Caco-2 (cell line): ENCODE measurements around the gene CFHR1. TPM values are rescaled to one million over a fixed set of nuclear protein-coding genes. Genes with fewer than 3 reads are reported as not detected.

Experiments
- BruUV-seq: library from RNA; stranded (reverse); fragments of 400-500 nt; replicated peaks from 2 replicates; lab custom pipeline; 2021; lab: Mats Ljungman, UMichigan
- CTCF ChIA-PET: fragments of 300-600 bp; sonication (Branson Sonifier 250); formaldehyde crosslinking; loops from one replicate; lab custom pipeline; 2022; ENCODE audit warnings: antibody characterized with exemption; lab: Charles Lee
- POLR2A ChIA-PET: fragments of 300-600 bp; sonication (Branson Sonifier 250); formaldehyde crosslinking; loops from one replicate; lab custom pipeline; 2022; ENCODE audit warnings: antibody characterized with exemption; lab: Charles Lee
- DNase-seq, 2 experiments: peaks; one replicate each; pipeline versions ENCODE4 v3.0.0 to v3.0.0-alpha.2; 2020 to 2022
- H3K27me3 ChIP-seq: replicated peaks from 2 replicates; pipeline ENCODE4 v1.6.0; 2011; ENCODE audit warnings: low read length; ENCODE audit not compliant: control insufficient read depth, insufficient read depth
- H3K36me3 ChIP-seq: 2 replicates; pipeline ENCODE4 v1.5.1; 2011; ENCODE audit warnings: low read length; ENCODE audit not compliant: control insufficient read depth, insufficient read depth
- H3K4me1 ChIP-seq: fragments of 250-450 bp; sonication (Bioruptor Pico); 2 replicates; pipeline ENCODE4 v1.5.1; 2020; ENCODE audit warnings: mild to moderate bottlenecking
- H3K4me3 ChIP-seq: 2 replicates; pipeline ENCODE4 v1.5.1; 2011; ENCODE audit warnings: low read depth, mild to moderate bottlenecking, control low read depth, low read length
- H3K9me3 ChIP-seq: fragments of 250-450 bp; sonication (Bioruptor Pico); 2 replicates; pipeline ENCODE4 v1.5.1; 2020; ENCODE audit warnings: mild to moderate bottlenecking, moderate library complexity
- H3K27ac Mint-ChIP-seq: one replicate; pipeline ENCODE4 v1.8.0; 2022; ENCODE audit warnings: mixed read lengths; ENCODE audit not compliant: unreplicated experiment
- H3K27me3 Mint-ChIP-seq: one replicate; pipeline ENCODE4 v1.8.0; 2022; ENCODE audit warnings: mixed read lengths; ENCODE audit not compliant: insufficient read depth, unreplicated experiment
- H3K36me3 Mint-ChIP-seq: one replicate; pipeline ENCODE4 v1.8.0; 2022; ENCODE audit warnings: mild to moderate bottlenecking, mixed read lengths; ENCODE audit not compliant: insufficient read depth, unreplicated experiment
- H3K4me1 Mint-ChIP-seq: one replicate; pipeline ENCODE4 v1.8.0; 2022; ENCODE audit warnings: low read depth, mixed read lengths; ENCODE audit not compliant: unreplicated experiment
- H3K4me3 Mint-ChIP-seq: one replicate; pipeline ENCODE4 v1.8.0; 2022; ENCODE audit warnings: mild to moderate bottlenecking, moderate library complexity, mixed read lengths; ENCODE audit not compliant: unreplicated experiment
- H3K9me3 Mint-ChIP-seq: one replicate; pipeline ENCODE4 v1.8.0; 2022; ENCODE audit warnings: mixed read lengths; ENCODE audit not compliant: unreplicated experiment
- intact Hi-C: fragments of 100-400 bp; cut with micrococcal nuclease; formaldehyde crosslinking; loops from one replicate; pipeline ENCODE4 v1.10.0; 2022; ENCODE audit not compliant: unreplicated experiment
- total RNA-seq: library from RNA; stranded (reverse); gene quantifications from 2 replicates; pipeline ENCODE4 v1.2.3, GENCODE V29; 2022
- TF ChIP-seq, protein P1 (sequence below), 2 experiments: fragments of 200-600 bp in 1 of 2; IDR thresholded peaks; 1 replicate in 1 of 2; 2 replicates in 1 of 2; pipeline versions ENCODE4 v1.5.1 to v1.8.0; 2011 to 2022; ENCODE audit warnings: antibody characterized with exemption in 1 of 2, control low read depth in 1 of 2, inconsistent platforms in 1 of 2, low read depth in 1 of 2, low read length in 1 of 2, mild to moderate bottlenecking in 1 of 2, moderate library complexity in 1 of 2; ENCODE audit not compliant: insufficient read depth in 1 of 2, severe bottlenecking in 1 of 2, unreplicated experiment in 1 of 2

The CFHR1 gene
- total RNA-seq, 1 experiment from 2014 or later, result not detected

GRCh38 chr1:196857188-196857587, 37.7 kb downstream of the CFHR1 start:
- Histone ChIP-seq H3K4me1 (no peaks in the 10 kb centered on the region), H3K4me3 (no peak overlapping the region), H3K27me3 (no peaks in the 10 kb centered on the region), H3K9me3 (no peaks in the 10 kb centered on the region), H3K36me3 (no peaks in the 10 kb centered on the region)
- no peaks in the 10 kb centered on the region for H3K4me1 Mint-ChIP-seq
- no peak overlapping the region for H3K27ac Mint-ChIP-seq
- ChIA-PET CTCF (no interaction called here), POLR2A (no interaction called here)
- peaks cover 6% of the 10 kb centered on the region for H3K27me3 Mint-ChIP-seq
- BruUV-seq, result no TSS peak
- H3K9me3 Mint-ChIP-seq, result peaks cover 9% of the 10 kb centered on the region
- TF ChIP-seq, protein P1, sequence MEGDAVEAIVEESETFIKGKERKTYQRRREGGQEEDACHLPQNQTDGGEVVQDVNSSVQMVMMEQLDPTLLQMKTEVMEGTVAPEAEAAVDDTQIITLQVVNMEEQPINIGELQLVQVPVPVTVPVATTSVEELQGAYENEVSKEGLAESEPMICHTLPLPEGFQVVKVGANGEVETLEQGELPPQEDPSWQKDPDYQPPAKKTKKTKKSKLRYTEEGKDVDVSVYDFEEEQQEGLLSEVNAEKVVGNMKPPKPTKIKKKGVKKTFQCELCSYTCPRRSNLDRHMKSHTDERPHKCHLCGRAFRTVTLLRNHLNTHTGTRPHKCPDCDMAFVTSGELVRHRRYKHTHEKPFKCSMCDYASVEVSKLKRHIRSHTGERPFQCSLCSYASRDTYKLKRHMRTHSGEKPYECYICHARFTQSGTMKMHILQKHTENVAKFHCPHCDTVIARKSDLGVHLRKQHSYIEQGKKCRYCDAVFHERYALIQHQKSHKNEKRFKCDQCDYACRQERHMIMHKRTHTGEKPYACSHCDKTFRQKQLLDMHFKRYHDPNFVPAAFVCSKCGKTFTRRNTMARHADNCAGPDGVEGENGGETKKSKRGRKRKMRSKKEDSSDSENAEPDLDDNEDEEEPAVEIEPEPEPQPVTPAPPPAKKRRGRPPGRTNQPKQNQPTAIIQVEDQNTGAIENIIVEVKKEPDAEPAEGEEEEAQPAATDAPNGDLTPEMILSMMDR (IDR thresholded peaks at IDR 0.05; ENCODE audit: insufficient read depth in 1 of 2, low read depth in 1 of 2, low read length in 1 of 2, severe bottlenecking in 1 of 2, unreplicated experiment in 1 of 2), result no peak
- no peaks in the 10 kb centered on the region for H3K36me3 Mint-ChIP-seq
- H3K4me3 Mint-ChIP-seq, result no peak overlapping the region
- no peak for DNase-seq
- intact Hi-C loops, result no loop called here

GRCh38 chr1:196858811-196859210, 39.3 kb downstream of the CFHR1 start:
- TF ChIP-seq, protein P1 (IDR thresholded peaks at IDR 0.05; ENCODE audit: insufficient read depth in 1 of 2, low read depth in 1 of 2, low read length in 1 of 2, severe bottlenecking in 1 of 2, unreplicated experiment in 1 of 2), result no peak
- H3K36me3 ChIP-seq, result no peaks in the 10 kb centered on the region
- Mint-ChIP-seq H3K9me3 (peaks cover 9% of the 10 kb centered on the region), H3K4me1 (no peaks in the 10 kb centered on the region), H3K27me3 (peaks cover 6% of the 10 kb centered on the region), H3K36me3 (no peaks in the 10 kb centered on the region), H3K27ac (no peak overlapping the region), H3K4me3 (no peak overlapping the region)
- no peaks in the 10 kb centered on the region for H3K27me3 ChIP-seq
- POLR2A ChIA-PET, result no interaction called here
- H3K4me3 ChIP-seq, result no peak overlapping the region
- no peaks in the 10 kb centered on the region for H3K9me3 ChIP-seq
- H3K4me1 ChIP-seq, result no peaks in the 10 kb centered on the region
- no TSS peak for BruUV-seq
- intact Hi-C loops, result no loop called here
- no peak for DNase-seq
- CTCF ChIA-PET, result no interaction called here

GRCh38 chr1:196860323-196860884, 40.9 kb downstream of the CFHR1 start:
- TF ChIP-seq, protein P1 (IDR thresholded peaks at IDR 0.05; ENCODE audit: insufficient read depth in 1 of 2, low read depth in 1 of 2, low read length in 1 of 2, severe bottlenecking in 1 of 2, unreplicated experiment in 1 of 2), result no peak
- CTCF ChIA-PET, result no interaction called here
- H3K4me3 Mint-ChIP-seq, result no peak overlapping the region
- H3K27ac Mint-ChIP-seq, result no peak overlapping the region
- no peaks in the 10 kb centered on the region for H3K9me3 ChIP-seq
- H3K36me3 Mint-ChIP-seq, result no peaks in the 10 kb centered on the region
- H3K4me1 Mint-ChIP-seq, result no peaks in the 10 kb centered on the region
- no peaks in the 10 kb centered on the region for H3K4me1 ChIP-seq
- DNase-seq, result no peak
- peaks cover 9% of the 10 kb centered on the region for H3K9me3 Mint-ChIP-seq
- peaks cover 1% of the 10 kb centered on the region for H3K27me3 Mint-ChIP-seq
- intact Hi-C loops, result no loop called here
- H3K4me3 ChIP-seq, result no peak overlapping the region
- BruUV-seq, result no TSS peak
- H3K27me3 ChIP-seq, result no peaks in the 10 kb centered on the region
- POLR2A ChIA-PET, result no interaction called here
- no peaks in the 10 kb centered on the region for H3K36me3 ChIP-seq
